Measurements from ENCODE around the gene C10orf90. TPM values are rescaled to one million over a fixed set of nuclear protein-coding genes. Genes with fewer than 3 reads are reported as not detected.
"Not testable (repeated sequence)": the region's sequence is repeated elsewhere in the genome, so short reads cannot be mapped to it uniquely, and the experiment has no call there.

The C10orf90 gene
- total and polyA plus RNA-seq, 2 of the 8 experiments (the other 6 are each of a cell fraction or from before 2014, with no cell fraction given) = 0.21 TPM; not detected in 1

GRCh38 chr10:126380352-126381076, 290.0 kb downstream of the C10orf90 start (continued):
- TF ChIP-seq BCL11A (IDR thresholded peaks at IDR 0.05; ENCODE audit: low read depth in 2 of 2, low read length in 2 of 2) = no peak
- no peak for TF ChIP-seq SP2 (IDR thresholded peaks at IDR 0.05; ENCODE audit: low read length)
- no peak for TF ChIP-seq SIRT6 (IDR thresholded peaks at IDR 0.05; ENCODE audit: low read length)

DNA sequence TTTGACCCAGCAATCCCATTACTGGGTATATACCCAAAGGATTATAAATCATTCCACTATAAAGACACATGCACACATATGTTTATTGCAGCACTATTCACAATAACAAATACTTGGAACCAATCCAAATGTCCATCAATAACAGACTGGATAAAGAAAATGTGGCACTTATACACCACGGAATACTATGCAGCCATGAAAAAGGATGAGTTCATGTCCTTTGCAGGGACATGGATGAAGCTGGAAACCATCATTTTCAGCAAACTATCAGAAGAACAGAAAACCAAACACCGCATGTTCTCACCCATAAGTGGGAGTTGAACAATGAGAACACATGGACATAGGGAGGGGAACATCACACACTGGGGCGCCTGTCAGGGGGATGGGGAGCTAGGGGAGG, 291.3 kb downstream of the C10orf90 start:
- H4K5ac ChIP-seq (ENCODE audit: insufficient read length, low read depth, low read length); H2AFZ ChIP-seq (ENCODE audit: low read length); H4K8ac ChIP-seq (ENCODE audit: extremely low read depth, insufficient read depth, low read length); H2BK20ac ChIP-seq (ENCODE audit: low read length); H3K23me2 ChIP-seq (ENCODE audit: low read depth, low read length); H2BK12ac ChIP-seq (ENCODE audit: low read depth, low read length); H2BK5ac ChIP-seq (ENCODE audit: low read depth, low read length); H3K56ac ChIP-seq (replicated peaks; ENCODE audit: insufficient read length, low read depth, low read length); POLR2A ChIA-PET (ENCODE audit: partially characterized antibody); H3K18ac ChIP-seq (ENCODE audit: extremely low read depth, low read length); H2BK15ac ChIP-seq (ENCODE audit: low read length); H3K4ac ChIP-seq (replicated peaks; ENCODE audit: insufficient read length, low read depth, low read length); DNase-seq (ENCODE audit: low read depth in 1 of 2, low spot score in 2 of 2); H3K4me2 ChIP-seq (ENCODE audit: insufficient read depth in 1 of 2, low read depth in 2 of 2, low read length in 2 of 2); H3K79me1 ChIP-seq (ENCODE audit: low read depth, low read length); H2BK120ac ChIP-seq (replicated peaks; ENCODE audit: low read depth, low read length); H3K36me3 ChIP-seq (ENCODE audit: control insufficient read depth in 2 of 4, insufficient read depth in 4 of 4, low read length in 3 of 4); H3K4me1 ChIP-seq (replicated peaks in 1 of 4; ENCODE audit: control insufficient read depth in 3 of 4, insufficient read depth in 4 of 4, low read length in 3 of 4); H4K20me1 ChIP-seq (replicated peaks in 1 of 2; ENCODE audit: control insufficient read depth in 1 of 2, insufficient read depth in 2 of 2, low read length in 2 of 2); H3K4me3 ChIP-seq (ENCODE audit: extremely low read depth in 1 of 4, insufficient read depth in 2 of 4, low read depth in 3 of 4, low read length in 4 of 4); H3K14ac ChIP-seq (ENCODE audit: insufficient read length); H3K9ac ChIP-seq (replicated peaks in 1 of 4; ENCODE audit: extremely low read depth in 1 of 4, low read depth in 3 of 4, low read length in 3 of 4); H4K91ac ChIP-seq (replicated peaks; ENCODE audit: insufficient read length, low read length); H3K27me3 ChIP-seq (replicated peaks in 1 of 4; ENCODE audit: control insufficient read depth in 3 of 4, extremely low read depth in 1 of 4, insufficient read depth in 3 of 4, low read length in 3 of 4); FAIRE-seq; H2AK5ac ChIP-seq (ENCODE audit: low read depth, low read length); H3K79me2 ChIP-seq (ENCODE audit: control insufficient read depth in 1 of 2, insufficient read depth in 2 of 2, low read length in 2 of 2); H3K27ac ChIP-seq (ENCODE audit: low read depth, low read length); H3K23ac ChIP-seq (ENCODE audit: insufficient read length): not testable (repeated sequence)
- 90% methylated on average over 3 of the region's 3 CpGs; no CpG with 5 or more reads in 1 of the 2 experiments for WGBS, 2 experiments (ENCODE audit: extremely low coverage in 1 of 2, insufficient coverage in 1 of 2, insufficient read length in 1 of 2, insufficient replicate concordance in 2 of 2, low coverage in 1 of 2, low lambda C conversion rate in 2 of 2, missing lambda C conversion rate in 1 of 2)
- CTCF ChIA-PET (ENCODE audit: partially characterized antibody) = interaction anchor here (1.2 kb wide), 1 partner anchor 8 kb away, joined by 4 read pairs; no protein-coding TSS in a partner anchor
- peaks cover 0 to 17% of the 10 kb centered on the region in 2 experiments; a peak in 2 of 4 replicates for H3K9me3 ChIP-seq (ENCODE audit: insufficient read depth in 2 of 2, low read depth in 1 of 2, low read length in 1 of 2)

Measured in H1 (cell line).